Fibroblast of skin of left biceps (primary cell): ENCODE results near the gene TCEA2.

Source experiments
- DNase-seq, 2 experiments: peaks; one replicate each; pipeline ENCODE4 v3.0.0-alpha.2; 2013; ENCODE audit warnings: low read depth in 2 of 2

TCEA2 gene

GRCh38 chr20:64062596-64063388 lies at the start of gene TCEA2:
Gene TCEA2 (plus strand): TSS chr20:64063198. CDS start chr20:64063313, 115 bp downstream.
- DNase-seq, result peak; percentile 81 to 85

DNA sequence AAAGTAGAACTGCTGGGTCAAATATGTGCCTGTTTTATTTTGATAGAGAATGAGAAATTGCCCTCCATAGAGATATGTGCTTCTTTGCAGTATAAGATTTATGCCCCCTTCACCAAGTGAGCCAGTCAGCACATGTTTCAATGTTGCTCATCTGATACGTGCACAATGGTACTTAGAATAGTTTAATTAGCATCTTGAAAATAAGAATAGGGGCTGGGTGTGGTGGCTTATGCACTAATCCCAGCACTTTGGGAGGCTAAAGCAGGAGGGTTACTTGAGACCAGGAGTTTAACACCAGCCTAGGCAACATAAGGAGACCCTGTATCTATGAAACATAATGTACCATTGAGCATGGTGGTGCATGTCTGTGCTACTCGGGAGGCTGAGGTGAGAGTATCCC lies 47.4 kb upstream of the TCEA2 start:
- DNase-seq, result no peak

GRCh38 chr20:64021124-64021975 lies 41.6 kb upstream of the TCEA2 start:
- DNase-seq, result no peak

- no peak for DNase-seq
Measured at GRCh38 chr20:64022671-64023360, 40.2 kb upstream of the TCEA2 start.

DNA sequence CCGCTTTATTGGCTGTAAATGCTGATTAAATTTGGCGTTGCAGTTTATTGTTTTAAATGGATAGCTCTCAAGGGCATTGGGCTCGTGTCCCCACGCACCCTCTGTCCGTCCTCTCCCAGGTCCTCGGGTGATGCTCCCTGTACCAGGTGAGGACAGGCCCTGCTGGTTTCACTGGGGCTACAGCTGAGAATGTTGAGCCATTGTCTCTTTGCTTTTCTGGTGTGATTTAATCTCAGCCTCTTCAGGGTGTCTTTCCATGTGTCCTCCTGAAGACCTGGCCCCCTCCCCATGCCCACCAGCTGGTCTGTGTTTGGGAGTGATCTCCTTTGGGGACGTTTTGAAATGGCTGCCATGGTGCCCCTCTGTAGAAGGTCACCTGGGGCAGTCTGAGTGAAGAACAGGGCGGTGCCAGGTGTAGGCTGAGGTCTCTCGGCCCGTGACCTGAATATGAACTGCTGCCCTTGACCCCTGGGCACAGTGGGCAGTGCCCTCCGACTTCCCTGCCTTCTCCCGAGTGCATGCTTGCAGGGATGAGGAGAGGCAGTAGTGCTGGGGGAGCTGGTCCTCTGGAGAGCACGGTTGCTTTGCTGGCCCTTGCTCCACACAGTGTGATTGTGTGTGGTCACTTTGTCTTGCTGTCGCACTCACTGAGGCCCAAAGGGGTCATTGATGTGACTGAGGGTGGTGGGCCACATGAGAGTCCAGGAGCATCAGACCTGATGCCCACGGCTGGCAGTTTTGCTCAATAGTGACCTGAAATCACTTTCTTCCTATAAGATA lies 39.4 kb upstream of the TCEA2 start:
- no peak for DNase-seq

GRCh38 chr20:64024141-64024990 lies 38.6 kb upstream of the TCEA2 start:
- DNase-seq, result no peak

GRCh38 chr20:64025101-64025825 lies 37.7 kb upstream of the TCEA2 start:
- DNase-seq, result no peak

- no peak for DNase-seq
Measured at GRCh38 chr20:64025826-64026412, 37.1 kb upstream of the TCEA2 start.

DNA sequence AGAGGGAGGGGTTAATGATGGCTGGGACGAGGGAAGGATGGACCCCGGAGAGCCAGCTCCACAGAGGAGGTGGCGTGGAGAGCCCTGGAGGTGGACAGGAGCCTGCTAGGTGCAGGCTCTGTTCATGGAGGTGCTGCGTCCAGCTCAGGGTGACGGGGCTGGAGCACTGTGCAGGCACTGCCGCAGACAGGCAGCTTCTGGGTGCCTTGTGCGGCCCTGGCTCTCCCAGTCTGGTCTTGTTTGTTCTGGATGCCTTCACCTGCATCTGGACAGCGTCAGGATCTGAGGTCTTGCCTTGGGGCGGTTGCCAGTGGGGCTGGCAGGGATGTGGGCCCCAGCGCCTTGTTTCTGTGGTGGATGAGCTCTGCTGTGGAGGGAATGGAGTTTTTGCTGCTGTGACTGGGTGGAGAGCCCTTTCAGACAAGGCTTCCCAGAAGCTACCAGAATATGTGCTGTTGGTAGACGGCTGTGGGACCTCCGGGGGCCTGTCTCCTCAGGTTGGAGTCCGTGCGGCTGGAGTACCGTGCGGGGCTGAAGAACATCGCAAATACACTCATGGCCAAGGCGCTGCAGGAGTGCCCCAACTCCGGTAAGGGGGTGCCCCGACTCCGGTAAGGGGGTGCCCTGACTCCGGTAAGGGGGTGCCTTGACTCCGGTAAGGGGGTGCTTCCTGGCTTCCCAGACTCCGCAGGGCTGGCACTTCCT lies 34.9 kb upstream of the TCEA2 start:
- DNase-seq, result no peak

DNA sequence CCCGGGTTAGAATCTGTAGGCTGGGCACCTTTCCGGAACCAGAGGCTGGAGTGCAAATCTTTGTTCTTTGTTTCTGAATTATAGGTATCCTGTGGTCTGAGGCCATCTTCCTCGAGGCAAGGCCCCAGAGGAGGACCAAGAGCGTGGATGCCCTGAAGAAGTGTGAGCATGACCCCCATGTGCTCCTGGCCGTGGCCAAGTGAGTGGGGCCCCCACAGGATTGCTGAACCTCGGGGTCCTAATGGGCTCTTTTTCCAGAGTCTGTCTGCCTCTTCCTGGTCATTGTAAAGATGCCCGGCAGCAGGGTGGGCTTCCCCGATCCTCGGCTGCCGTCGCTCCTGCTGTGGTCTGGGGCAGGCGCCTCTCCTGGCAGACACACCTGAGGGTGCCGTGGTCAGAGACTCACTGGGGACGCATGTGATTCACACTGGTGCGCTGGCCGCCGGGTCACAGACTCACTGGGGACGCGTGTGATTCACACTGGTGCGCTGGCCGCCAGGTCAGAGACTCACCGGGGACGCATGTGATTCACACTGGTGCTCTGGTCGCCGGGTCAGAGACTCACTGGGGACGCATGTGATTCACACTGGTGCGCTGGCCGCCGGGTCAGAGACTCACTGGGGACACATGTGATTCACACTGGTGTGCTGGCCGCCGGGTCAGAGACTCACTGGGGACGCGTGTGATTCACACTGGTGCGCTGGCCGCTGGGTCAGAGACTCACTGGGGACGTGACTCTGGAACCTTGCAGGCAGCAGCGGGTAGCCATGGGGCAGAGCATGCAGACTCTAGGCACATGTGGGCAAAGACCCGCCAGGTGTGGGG lies 33.5 kb upstream of the TCEA2 start:
- DNase-seq, result no peak

DNA sequence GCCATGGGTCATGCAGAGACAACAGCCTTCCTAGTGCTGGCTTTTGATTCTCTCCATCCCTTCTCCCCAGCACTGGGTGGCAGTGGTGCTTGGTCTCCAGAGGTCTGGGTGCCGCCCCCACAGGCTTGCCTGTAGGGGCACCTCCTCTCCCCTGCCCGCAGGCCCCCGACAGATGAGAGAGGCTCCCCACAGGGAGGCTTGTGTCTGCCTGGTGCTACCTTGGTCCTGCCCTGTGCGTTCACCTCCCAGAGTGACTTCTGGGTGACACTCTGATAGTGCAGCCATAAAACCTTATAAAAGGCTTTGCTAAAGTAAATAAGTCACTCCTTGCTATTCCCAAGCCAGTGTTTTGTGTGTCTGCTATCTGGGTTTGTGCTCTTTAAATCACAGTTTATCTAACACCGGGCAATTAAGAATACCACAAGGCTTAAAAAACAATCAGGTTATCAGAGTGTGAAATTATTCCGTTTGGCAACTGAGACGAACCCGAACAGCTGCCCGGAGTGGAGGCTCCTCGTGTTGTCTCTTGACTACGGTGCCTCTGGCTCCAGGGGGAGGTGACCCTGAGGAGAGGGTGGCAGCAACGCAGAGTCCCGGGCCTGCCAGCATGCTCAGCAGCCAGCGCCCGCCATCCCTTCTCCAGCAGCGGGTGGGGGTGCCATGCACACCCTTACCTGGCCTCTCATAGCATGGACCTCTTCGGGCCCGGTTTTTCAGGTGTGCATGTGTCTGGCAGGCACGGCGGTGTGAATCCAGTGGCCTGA lies 32.4 kb upstream of the TCEA2 start:
- no peak for DNase-seq

DNA sequence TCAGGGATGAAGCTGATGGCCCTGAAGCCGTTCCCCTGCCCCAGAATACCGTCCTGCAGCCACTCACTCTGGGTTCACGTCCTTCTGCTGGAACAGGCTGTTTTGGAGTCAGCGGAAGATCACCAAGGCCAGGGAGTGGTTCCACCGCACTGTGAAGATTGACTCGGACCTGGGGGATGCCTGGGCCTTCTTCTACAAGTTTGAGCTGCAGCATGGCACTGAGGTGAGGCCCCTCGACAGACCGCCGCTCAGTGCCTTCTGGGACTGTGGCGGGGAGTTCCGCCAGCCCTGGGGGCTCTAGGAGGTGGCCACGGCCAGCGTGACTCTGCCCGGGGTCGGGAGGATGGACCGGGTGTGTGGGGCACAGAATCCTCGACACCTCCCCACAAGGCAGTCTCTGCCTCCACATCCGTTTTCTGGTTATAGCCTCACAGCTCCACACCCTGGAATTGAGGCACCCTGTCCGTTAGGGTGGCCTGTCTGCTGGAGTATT lies 31.1 kb upstream of the TCEA2 start:
- no peak for DNase-seq

DNA sequence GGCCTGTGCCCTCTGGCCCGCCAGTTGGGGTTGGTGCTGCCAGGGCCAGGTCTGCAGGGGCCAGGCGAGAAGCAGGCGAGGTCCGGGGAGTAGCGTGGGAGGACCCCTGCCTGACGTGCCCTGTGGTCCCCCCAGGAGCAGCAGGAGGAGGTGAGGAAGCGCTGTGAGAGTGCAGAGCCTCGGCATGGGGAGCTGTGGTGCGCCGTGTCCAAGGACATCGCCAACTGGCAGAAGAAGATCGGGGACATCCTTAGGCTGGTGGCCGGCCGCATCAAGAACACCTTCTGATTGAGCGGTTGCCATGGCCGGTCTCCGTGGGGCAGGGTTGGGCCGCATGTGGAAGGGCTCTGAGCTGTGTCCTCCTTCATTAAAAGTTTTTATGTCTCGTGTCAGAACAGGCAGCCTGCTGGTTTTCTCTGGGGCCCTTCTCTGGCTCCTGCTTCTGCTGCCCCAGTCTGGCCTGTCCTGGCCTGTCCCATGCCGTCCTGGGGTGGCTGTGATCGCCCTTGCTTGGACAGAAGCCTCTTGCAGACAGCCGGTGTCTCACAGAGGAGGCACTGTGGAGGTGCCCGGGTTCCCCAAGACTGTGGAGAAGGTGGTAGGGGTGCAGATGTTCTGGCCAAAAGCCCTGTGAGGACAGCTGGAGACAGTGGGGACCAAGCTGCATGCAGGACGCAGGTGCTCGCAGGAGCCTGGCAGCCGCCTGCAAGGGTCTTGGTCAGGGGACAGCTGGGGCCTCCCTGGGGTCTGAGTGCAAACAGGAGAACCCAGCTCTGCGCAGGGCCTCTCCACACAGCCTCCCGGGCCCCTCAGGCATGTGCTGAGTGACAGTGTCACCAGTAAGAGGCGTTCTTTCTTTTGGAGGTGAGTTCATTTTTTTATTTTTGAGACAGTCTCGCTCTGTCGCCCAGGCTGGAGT lies 30.0 kb upstream of the TCEA2 start:
- DNase-seq, result no peak

- DNase-seq, result no peak
Measured at GRCh38 chr20:64033981-64034493, 29.0 kb upstream of the TCEA2 start.

- no peak for DNase-seq
Measured at GRCh38 chr20:64035066-64035932, 27.7 kb upstream of the TCEA2 start.
